GM21619 (cell line): ENCODE data around the gene CATSPERE.
"Not testable (repeated sequence)": the region's sequence is repeated elsewhere in the genome, so short reads cannot be mapped to it uniquely, and the experiment has no call there.

ENCODE experiments used
- ATAC-seq: cut with Tn5 transposase; IDR thresholded peaks from one replicate; pipeline ENCODE4 v1.9.1; 2021; ENCODE audit not compliant: unreplicated experiment

The CATSPERE gene

GRCh38 chr1:244515680-244516079 lies 54.6 kb downstream of the CATSPERE start:
- ATAC-seq, result no peak

GRCh38 chr1:244536316-244536715 lies 75.2 kb downstream of the CATSPERE start:
- no peak for ATAC-seq

DNA sequence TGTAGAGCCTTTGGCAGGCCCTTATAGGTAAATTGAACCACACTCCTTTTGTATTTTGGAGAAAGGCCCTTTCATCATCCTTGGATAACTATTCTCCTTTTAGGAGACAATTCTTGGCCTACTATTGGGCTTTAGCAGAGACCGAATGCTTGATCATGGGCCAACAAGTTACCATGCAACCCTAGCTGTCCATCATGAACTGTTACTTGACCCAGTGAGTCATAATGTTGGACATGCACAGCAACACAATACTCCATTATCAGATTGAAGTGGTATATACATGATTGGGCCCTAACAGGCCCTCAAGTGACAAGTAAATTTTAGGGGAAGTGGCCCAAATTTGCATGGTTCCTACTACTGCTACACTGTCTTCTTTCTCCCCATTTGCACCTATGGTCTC lies 84.4 kb downstream of the CATSPERE start:
- no peak for ATAC-seq

DNA sequence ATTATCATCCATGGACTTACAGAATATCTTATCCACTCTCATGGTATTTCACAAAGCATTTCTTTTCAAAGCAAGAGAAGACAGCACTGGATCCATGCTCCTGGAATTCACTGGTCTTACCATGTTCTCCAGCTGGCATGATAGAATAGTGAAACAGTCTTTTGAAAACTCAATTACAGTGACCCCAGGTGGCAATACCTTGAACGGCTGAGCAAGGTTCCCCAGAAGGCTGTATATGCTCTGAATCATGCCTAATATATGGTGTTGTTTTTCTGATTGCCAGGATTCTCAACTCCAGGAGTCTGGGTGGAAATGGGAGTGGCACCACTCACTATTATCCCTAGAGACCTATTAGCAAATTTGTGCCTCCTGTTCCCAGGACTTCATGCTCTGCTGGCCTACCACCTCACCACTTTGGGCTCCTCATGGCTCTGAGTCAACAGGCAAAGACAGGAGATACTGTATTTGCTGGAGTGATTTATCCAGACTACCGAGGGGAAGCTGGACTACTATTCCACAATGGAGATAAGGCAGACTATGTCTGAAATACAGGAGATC lies 87.6 kb downstream of the CATSPERE start:
- no peak for ATAC-seq

DNA sequence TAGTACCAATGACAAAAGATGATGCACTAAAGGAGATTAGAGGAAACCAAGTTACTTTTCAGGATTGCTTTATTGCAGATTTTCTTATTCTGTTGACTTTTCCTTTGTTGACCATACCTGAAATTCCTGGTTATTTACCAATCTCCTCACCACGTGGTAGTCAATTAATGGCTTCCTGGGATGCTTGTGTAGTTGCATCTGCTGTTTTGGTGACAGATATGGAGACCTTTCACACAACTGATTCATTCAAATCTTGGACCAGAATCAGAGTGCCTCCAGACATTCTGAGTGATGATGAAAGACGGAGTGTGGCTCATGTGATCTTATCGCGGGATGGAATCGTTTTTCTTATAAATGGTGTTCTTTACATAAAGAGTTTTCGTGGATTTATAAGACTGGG lies 91.3 kb downstream of the CATSPERE start:
- ATAC-seq, result no peak

DNA sequence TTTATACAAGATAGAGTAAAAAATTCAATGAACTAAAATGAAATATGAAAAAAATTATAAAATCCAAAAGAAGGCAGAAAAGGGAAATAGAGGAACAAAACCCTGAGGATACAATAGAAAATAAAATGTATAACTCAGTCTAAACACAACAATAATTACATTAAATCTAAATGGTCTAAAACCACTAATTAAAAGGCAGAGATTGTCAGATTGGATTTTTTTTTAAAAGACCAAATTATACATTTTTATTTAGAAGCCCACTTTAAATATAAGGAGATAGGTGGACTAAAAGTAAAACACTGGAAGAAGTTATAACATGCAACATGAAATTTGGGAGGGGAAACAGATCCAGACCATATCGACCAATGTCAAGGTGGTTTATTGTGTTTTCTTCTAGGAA lies 95.2 kb downstream of the CATSPERE start:
- ATAC-seq, result no peak

GRCh38 chr1:244557565-244557964 lies 96.5 kb downstream of the CATSPERE start:
- ATAC-seq, result no peak

DNA sequence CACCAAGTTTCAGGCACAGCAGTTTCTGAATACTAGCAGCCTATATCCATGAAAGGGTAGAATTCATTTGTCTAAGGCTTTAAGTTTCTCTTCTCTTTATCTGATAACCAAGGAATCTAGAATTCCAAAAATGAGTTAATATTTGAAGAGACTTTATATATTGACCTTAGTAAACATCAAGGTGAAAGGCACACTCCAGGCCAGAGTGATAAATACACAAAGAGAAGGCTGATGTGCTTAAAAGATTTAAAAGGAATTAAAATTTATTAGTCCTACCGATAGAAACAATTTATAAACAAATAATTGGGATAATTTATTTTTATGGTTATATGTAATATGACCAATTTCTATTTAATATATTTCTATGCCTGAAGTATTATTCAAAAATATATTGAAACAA lies 98.5 kb downstream of the CATSPERE start:
- no peak for ATAC-seq

DNA sequence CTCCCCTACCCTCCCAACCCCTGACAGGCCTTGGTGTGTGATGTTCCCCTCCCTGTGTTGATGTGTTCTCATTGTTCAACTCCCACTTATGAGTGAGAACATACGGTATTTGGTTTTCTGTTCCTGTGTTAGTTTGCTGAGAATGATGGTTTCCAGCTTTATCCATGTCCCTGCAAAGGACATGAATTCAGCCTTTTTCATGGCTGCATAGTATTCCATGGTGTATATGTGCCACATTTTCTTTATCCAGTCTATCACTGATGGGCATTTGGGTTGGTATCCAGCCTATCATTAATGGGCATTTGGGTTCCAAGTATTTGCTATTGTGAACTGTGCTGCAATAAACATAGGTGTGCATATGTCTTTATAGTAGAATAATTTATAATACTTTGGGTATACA lies 101.8 kb downstream of the CATSPERE start:
- ATAC-seq, result not testable (repeated sequence)

- ATAC-seq, result no peak
Measured at GRCh38 chr1:244573768-244574167, 112.7 kb downstream of the CATSPERE start.

GRCh38 chr1:244576259-244576892 lies 115.3 kb downstream of the CATSPERE start:
- no peak for ATAC-seq

- not testable (repeated sequence) for ATAC-seq
Measured at GRCh38 chr1:244578205-244578604, 117.1 kb downstream of the CATSPERE start.

GRCh38 chr1:244583358-244583982 lies 122.4 kb downstream of the CATSPERE start:
- no peak for ATAC-seq

DNA sequence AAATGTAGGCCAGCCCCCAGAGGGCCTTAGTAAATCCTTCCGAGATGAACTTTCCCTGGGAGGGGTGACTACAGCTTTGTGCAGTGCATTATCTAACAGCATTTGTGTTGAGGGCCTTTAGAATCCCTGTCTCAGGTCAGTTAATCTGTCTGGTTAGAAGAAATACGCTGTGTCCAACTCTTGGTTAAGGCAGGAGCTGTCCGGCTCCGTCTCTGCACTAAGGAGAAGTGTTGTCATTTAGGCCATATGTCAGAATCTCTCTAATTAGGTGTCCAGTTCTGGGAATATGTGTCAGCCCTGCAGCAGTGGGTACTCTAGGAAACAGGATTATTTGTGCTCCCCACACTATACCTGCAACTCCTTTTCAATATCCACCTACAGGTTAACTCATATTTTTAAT lies 124.8 kb downstream of the CATSPERE start:
- ATAC-seq, result no peak

- no peak for ATAC-seq
Measured at GRCh38 chr1:244590670-244591069, 129.6 kb downstream of the CATSPERE start.

GRCh38 chr1:244598611-244599010 lies 137.5 kb downstream of the CATSPERE start:
- ATAC-seq, result no peak

DNA sequence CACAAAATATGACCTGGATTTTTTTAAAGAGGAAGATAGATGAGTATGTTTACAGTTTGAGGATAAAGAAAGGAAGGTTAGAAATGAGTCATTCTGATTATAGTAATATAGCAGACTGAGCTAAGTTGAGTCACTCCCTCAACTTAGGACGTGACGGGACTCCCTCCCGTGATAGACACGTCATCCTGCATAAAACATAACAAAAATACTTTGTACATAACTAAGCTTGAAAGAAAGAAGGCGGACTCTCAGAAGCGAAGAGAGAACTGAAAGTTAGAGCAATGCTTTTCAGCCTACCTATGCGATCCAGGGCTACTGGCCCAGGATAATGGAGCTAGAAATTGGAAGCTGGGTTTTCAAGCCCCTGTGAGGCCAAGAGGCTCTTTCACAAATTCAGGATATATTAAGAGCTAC lies 138.9 kb downstream of the CATSPERE start:
- peak; percentile 95 for ATAC-seq

DNA sequence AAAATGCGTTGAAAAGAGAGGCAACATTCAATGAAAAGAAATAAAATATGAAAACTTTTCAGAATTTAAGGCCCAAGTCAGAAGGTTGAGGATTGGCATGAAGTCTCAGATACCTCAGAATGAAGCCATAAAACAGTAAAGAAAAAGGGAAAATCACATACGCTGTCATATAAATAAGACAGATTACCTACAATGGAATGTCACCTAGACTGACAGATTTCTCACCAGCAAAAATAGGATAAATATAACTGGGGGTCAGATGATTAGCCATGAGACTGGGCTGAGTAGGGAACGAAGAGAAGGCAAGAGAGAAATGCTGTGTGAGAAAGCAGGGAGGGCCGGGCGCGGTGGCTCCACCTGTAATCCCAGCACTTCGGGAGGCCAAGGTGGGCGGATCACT lies 140.3 kb downstream of the CATSPERE start:
- no peak for ATAC-seq

GRCh38 chr1:244603498-244603897 lies 142.4 kb downstream of the CATSPERE start:
- no peak for ATAC-seq

DNA sequence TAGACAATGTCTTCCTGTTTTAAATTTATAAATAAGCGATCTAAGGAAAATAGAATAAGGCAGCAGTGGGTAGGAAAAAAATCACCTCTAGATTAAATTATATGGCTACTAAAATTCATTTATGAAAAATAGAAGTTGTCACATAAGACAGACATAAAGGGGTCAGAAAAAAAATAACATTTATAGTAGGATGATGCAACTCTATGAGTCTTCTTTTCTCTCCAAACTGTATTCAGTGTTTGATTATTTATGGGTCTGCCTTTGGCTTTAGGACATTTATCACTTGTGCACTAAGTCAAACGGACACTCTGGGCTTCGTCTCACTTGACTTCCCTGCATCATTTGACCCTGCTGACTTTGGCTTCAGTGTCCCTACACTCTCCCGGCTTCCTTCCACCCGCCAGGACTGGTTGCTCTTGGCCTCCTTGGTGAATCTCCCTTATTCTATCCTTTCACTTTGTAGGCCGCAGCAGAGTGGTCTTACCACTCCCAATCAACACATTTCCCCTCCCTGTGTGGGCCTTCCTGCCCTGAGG lies 144.8 kb downstream of the CATSPERE start:
- ATAC-seq, result no peak

GRCh38 chr1:244614113-244614836 lies 153.2 kb downstream of the CATSPERE start:
- ATAC-seq, result no peak

DNA sequence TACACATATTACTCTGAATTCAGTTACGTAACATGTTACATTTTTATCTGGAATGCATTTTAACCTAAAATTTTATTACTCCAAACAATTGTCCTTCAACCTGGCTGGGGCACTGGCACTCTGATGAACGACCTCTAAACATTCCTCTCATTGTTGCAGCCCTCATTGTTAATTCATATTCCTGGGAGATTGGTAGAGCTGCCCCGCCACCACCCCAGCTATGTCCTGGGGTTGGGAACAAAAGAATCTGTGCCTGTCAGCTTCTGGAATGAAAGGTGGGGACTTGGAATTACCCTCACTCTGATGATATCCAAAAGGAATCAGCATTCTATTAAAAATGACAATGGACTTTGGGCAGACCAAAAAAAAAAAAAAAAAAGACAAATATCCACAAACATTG lies 153.8 kb downstream of the CATSPERE start:
- no peak for ATAC-seq
